Endothelial cell of umbilical vein (primary cell): ENCODE measurements around the gene GARIN5A. TPM values are rescaled to one million over a fixed set of nuclear protein-coding genes. Genes with fewer than 3 reads are reported as not detected.

Source experiments
- BruUV-seq: library from RNA; stranded (reverse); fragments of 400-500 nt; replicated peaks from 2 replicates; lab custom pipeline; 2021; lab: Mats Ljungman, UMichigan
- CTCF ChIA-PET: fragments of 300-600, 350-600 bp; sonication (Branson Sonifier 250); formaldehyde crosslinking; loops from one replicate; lab custom pipeline; 2021; ENCODE audit warnings: antibody characterized with exemption, inconsistent platforms; lab: Charles Lee
- POLR2A ChIA-PET: fragments of 300-600, 350-600 bp; sonication (Branson Sonifier 250); formaldehyde crosslinking; loops from one replicate; lab custom pipeline; 2021; ENCODE audit warnings: antibody characterized with exemption, inconsistent platforms; lab: Charles Lee
- DNase-seq: peaks from one replicate; pipeline ENCODE4 v3.0.0-alpha.2; 2011; ENCODE audit warnings: low read depth, low spot score
- FAIRE-seq: peaks from 2 replicates; lab custom pipeline; 2011; peaks lifted over from hg19 to GRCh38; lab: Jason Lieb, UNC
- H2AFZ ChIP-seq: 2 replicates; pipeline ENCODE4 v1.6.0; 2012; ENCODE audit warnings: low read depth, low read length, control low read depth, inconsistent platforms
- H3K27ac ChIP-seq: 2 replicates; pipeline ENCODE4 v1.5.1; 2011; ENCODE audit warnings: low read depth, mild to moderate bottlenecking, control low read depth, low read length, moderate library complexity; ENCODE audit not compliant: insufficient read depth
- H3K27me3 ChIP-seq, 2 experiments: 2 replicates each; pipeline versions ENCODE4 v1.6.0 to v1.6.1; 2011; ENCODE audit warnings: low read length in 2 of 2, mixed read lengths in 1 of 2; ENCODE audit not compliant: control insufficient read depth in 2 of 2, insufficient read depth in 2 of 2
- H3K36me3 ChIP-seq, 2 experiments: 2 replicates in 1 of 2; 3 replicates in 1 of 2; pipeline ENCODE4 v1.5.1; 2011; ENCODE audit warnings: low read length in 2 of 2, mild to moderate bottlenecking in 1 of 2, moderate library complexity in 1 of 2; ENCODE audit not compliant: control insufficient read depth in 2 of 2, insufficient read depth in 2 of 2; ENCODE audit errors: extremely low read depth in 1 of 2
- H3K4me1 ChIP-seq: 3 replicates; pipeline ENCODE4 v1.5.1; 2011; ENCODE audit warnings: mild to moderate bottlenecking, low read length; ENCODE audit not compliant: control insufficient read depth, insufficient read depth; ENCODE audit errors: extremely low read depth
- H3K4me2 ChIP-seq: 2 replicates; pipeline ENCODE4 v1.6.1; 2011; ENCODE audit warnings: low read length, control low read depth, mixed read lengths; ENCODE audit not compliant: insufficient read depth
- H3K4me3 ChIP-seq, 3 experiments: fragments of 200-600 bp in 1 of 3; sonication (generic), shearing (Covaris generic) in 1 of 3; replicated peaks in 1 of 3; 2 replicates each; pipeline ENCODE4 v1.5.1; 2011 to 2016; ENCODE audit warnings: control low read depth in 3 of 3, low read length in 3 of 3, mild to moderate bottlenecking in 2 of 3, inconsistent platforms in 1 of 3, low read depth in 1 of 3, moderate library complexity in 1 of 3; ENCODE audit not compliant: insufficient read depth in 1 of 3
- H3K79me2 ChIP-seq: 2 replicates; pipeline ENCODE4 v1.6.0; 2012; ENCODE audit warnings: low read length, inconsistent platforms; ENCODE audit not compliant: control insufficient read depth, insufficient read depth
- H3K9ac ChIP-seq: replicated peaks from 2 replicates; pipeline ENCODE3; 2011; ENCODE audit warnings: low read length, control low read depth; ENCODE audit not compliant: insufficient read depth; ENCODE audit errors: extremely low read depth
- H3K9me1 ChIP-seq: replicated peaks from 3 replicates; pipeline ENCODE4 v1.6.0; 2011; ENCODE audit warnings: mild to moderate bottlenecking, low read length; ENCODE audit not compliant: control insufficient read depth, insufficient read depth; ENCODE audit errors: extremely low read depth
- H3K9me3 ChIP-seq: replicated peaks from 2 replicates; pipeline ENCODE4 v1.5.1; 2012; ENCODE audit warnings: low read length, inconsistent platforms; ENCODE audit not compliant: control insufficient read depth, insufficient read depth
- H4K20me1 ChIP-seq: replicated peaks from 2 replicates; pipeline ENCODE3; 2011; ENCODE audit warnings: mild to moderate bottlenecking, low read length; ENCODE audit not compliant: control insufficient read depth, insufficient read depth; ENCODE audit errors: extremely low read depth
- CTCF ChIP-seq, 2 donors: IDR thresholded peaks; 1 replicate in 1 of 2; 2 replicates in 1 of 2; pipeline ENCODE4 v1.5.1; 2011; ENCODE audit warnings: low read length in 2 of 2, mild to moderate bottlenecking in 2 of 2, moderate library complexity in 2 of 2, control low read depth in 1 of 2, inconsistent platforms in 1 of 2, low read depth in 1 of 2; ENCODE audit not compliant: insufficient read depth in 1 of 2; ENCODE audit errors: extremely low read depth in 1 of 2
- EZH2 ChIP-seq: IDR thresholded peaks from 2 replicates; pipeline ENCODE4 v1.6.1; 2012; ENCODE audit warnings: borderline replicate concordance, low read depth, mild to moderate bottlenecking, moderate library complexity, low read length, inconsistent platforms; ENCODE audit not compliant: severe bottlenecking
- FOS ChIP-seq: IDR thresholded peaks from 2 replicates; pipeline ENCODE4 v1.6.1; 2011; ENCODE audit warnings: mild to moderate bottlenecking, low read length, moderate library complexity, borderline replicate concordance; ENCODE audit not compliant: insufficient read depth
- MAX ChIP-seq: IDR thresholded peaks from 2 replicates; pipeline ENCODE4 v1.6.1; 2011; ENCODE audit not compliant: insufficient read depth, insufficient read length
- MYC ChIP-seq: IDR thresholded peaks from one replicate; pipeline ENCODE4 v1.6.1; 2011; ENCODE audit warnings: mild to moderate bottlenecking, low read depth, low read length
- POLR2A ChIP-seq: IDR thresholded peaks from 2 replicates; pipeline ENCODE4 v1.6.1; 2012; ENCODE audit warnings: low read depth, mild to moderate bottlenecking, control low read depth, low read length
- POLR2AphosphoS5 ChIP-seq: IDR thresholded peaks from 2 replicates; pipeline ENCODE4 v1.6.1; 2012; ENCODE audit warnings: low read depth, mild to moderate bottlenecking, control low read depth, low read length, moderate library complexity; ENCODE audit not compliant: insufficient read depth
- dilution Hi-C: fragments of 300-500 bp; cut with MboI; formaldehyde crosslinking; loops from one replicate; pipeline ENCODE4 v1.15.0; 2019; ENCODE audit warnings: low sequenced_read_pairs; ENCODE audit not compliant: extremely low pct_ligation_motif_present
- intact Hi-C: fragments of 100-400 bp; cut with micrococcal nuclease; formaldehyde crosslinking; loops from one replicate; pipeline ENCODE4 v1.10.0; 2022
- polyA plus RNA-seq, 4 experiments: library from polyadenylated mRNA; depleted of rRNA in 3 of 4; stranded (reverse) in 3 of 4; unstranded in 1 of 4; fragments of >200 nt; gene quantifications; 2 replicates each; pipeline versions ENCODE4 v1.2.1 to v1.2.3, GENCODE V29; 2011 to 2012; ENCODE audit warnings: missing spikeins in 1 of 4
- total RNA-seq: library from RNA; stranded (reverse); gene quantifications from 2 replicates; pipeline ENCODE4 v1.2.3, GENCODE V29; 2021

Gene GARIN5A
- total and polyA plus RNA-seq, 2 donors (not counting 3 experiments of a cell fraction or from before 2014, with no cell fraction given) = 0.44 to 0.76 TPM

GRCh38 chr19:50425581-50425980, 51.1 kb downstream of the GARIN5A start:
- ChIA-PET CTCF (interaction anchor here (1.3 to 1.6 kb wide), 4 partner anchors 10 to 57 kb away, joined by 3 to 5 read pairs (median 4); no protein-coding TSS in a partner anchor), POLR2A (no interaction called here)
- H2AFZ ChIP-seq = no peak overlapping the region
- no peak overlapping the region for H3K27ac ChIP-seq
- H3K27me3 ChIP-seq = peaks cover 0 to 9% of the 10 kb centered on the region in 2 experiments
- no peak overlapping the region for H3K9ac ChIP-seq
- no peaks in the 10 kb centered on the region for H3K79me2 ChIP-seq
- H3K4me1 ChIP-seq = no peaks in the 10 kb centered on the region
- no peak overlapping the region for H3K4me2 ChIP-seq
- no TSS peak for BruUV-seq
- intact Hi-C loops (no loop called here), dilution Hi-C loops (no loop called here)
- no peaks in the 10 kb centered on the region for H3K9me1 ChIP-seq
- no peaks in the 10 kb centered on the region for H3K9me3 ChIP-seq
- no peak for TF ChIP-seq FOS
- TF ChIP-seq EZH2 = no peak
- no peak for TF ChIP-seq MAX
- TF ChIP-seq CTCF (IDR thresholded peaks at IDR 0.05; ENCODE audit: extremely low read depth in 1 of 2, insufficient read depth in 1 of 2, low read depth in 1 of 2, low read length in 2 of 2) = no peak
- TF ChIP-seq POLR2AphosphoS5 = no peak
- TF ChIP-seq MYC = no peak
- TF ChIP-seq POLR2A = no peak
- no peak for FAIRE-seq
- no peaks in the 10 kb centered on the region for H3K36me3 ChIP-seq
- no peak for DNase-seq
- no peak overlapping the region for H3K4me3 ChIP-seq
- no peaks in the 10 kb centered on the region for H4K20me1 ChIP-seq
